ENCODE data around the gene LRRK2. TPM values are rescaled to one million over a fixed set of nuclear protein-coding genes. Genes with fewer than 3 reads are reported as not detected.

The LRRK2 gene
- total and polyA plus RNA-seq, 2 donors from 2014 or later = 8.6 to 110 TPM

GRCh38 chr12:40212566-40212965, 12.2 kb upstream of the LRRK2 start:
- no peak overlapping the region for H3K9ac ChIP-seq (ENCODE audit: low read length in 3 of 3)
- intact Hi-C loops (cut with DNase I) = no loop called here
- H3K4me1 ChIP-seq (ENCODE audit: control insufficient read depth in 2 of 3, insufficient read depth in 2 of 3, low read depth in 1 of 3, low read length in 3 of 3) = peaks cover 0 to 18% (median 0%) of the 10 kb centered on the region in 3 donors
- no peak overlapping the region for H3K4me3 ChIP-seq (ENCODE audit: low read length in 3 of 3)
- DNase-seq (no peak), FAIRE-seq (no peak)
- no peak overlapping the region for H3K27ac ChIP-seq (ENCODE audit: low read depth in 2 of 2, low read length in 2 of 2)
- no peaks in the 10 kb centered on the region for H3K36me3 ChIP-seq (ENCODE audit: control insufficient read depth in 2 of 3, insufficient read depth in 3 of 3, low read length in 3 of 3)
- no peak for TF ChIP-seq CTCF (IDR thresholded peaks at IDR 0.05; ENCODE audit: borderline replicate concordance, extremely low read depth, insufficient read depth)
- H3K9me3 ChIP-seq (ENCODE audit: control insufficient read depth in 2 of 3, insufficient read depth in 1 of 3, low read length in 3 of 3) = no peaks in the 10 kb centered on the region
- no peaks in the 10 kb centered on the region for H3K27me3 ChIP-seq (ENCODE audit: control insufficient read depth, insufficient read depth, low read length)

GRCh38 chr12:40215982-40216381, 8.8 kb upstream of the LRRK2 start:
- Histone ChIP-seq H3K27me3 (ENCODE audit: control insufficient read depth, insufficient read depth, low read length) (no peaks in the 10 kb centered on the region), H3K9ac (ENCODE audit: low read length in 3 of 3) (no peak overlapping the region), H3K27ac (ENCODE audit: low read depth in 2 of 2, low read length in 2 of 2) (no peak overlapping the region), H3K9me3 (ENCODE audit: control insufficient read depth in 2 of 3, insufficient read depth in 1 of 3, low read length in 3 of 3) (no peaks in the 10 kb centered on the region), H3K36me3 (ENCODE audit: control insufficient read depth in 2 of 3, insufficient read depth in 3 of 3, low read length in 3 of 3) (no peaks in the 10 kb centered on the region), H3K4me3 (ENCODE audit: low read length in 3 of 3) (no peak overlapping the region), H3K4me1 (ENCODE audit: control insufficient read depth in 2 of 3, insufficient read depth in 2 of 3, low read depth in 1 of 3, low read length in 3 of 3) (peaks cover 0 to 5% (median 0%) of the 10 kb centered on the region in 3 donors)
- FAIRE-seq = no peak
- DNase-seq = no peak
- TF ChIP-seq CTCF (IDR thresholded peaks at IDR 0.05; ENCODE audit: borderline replicate concordance, extremely low read depth, insufficient read depth) = no peak
- intact Hi-C loops (cut with DNase I) = no loop called here

GRCh38 chr12:40216516-40217288, 8.1 kb upstream of the LRRK2 start:
- H3K4me3 ChIP-seq (ENCODE audit: low read length in 3 of 3) = peak overlapping the region in 1 of 3 donors; percentile 27
- H3K4me1 ChIP-seq (ENCODE audit: control insufficient read depth in 2 of 3, insufficient read depth in 2 of 3, low read depth in 1 of 3, low read length in 3 of 3) = peaks cover 0 to 10% (median 0%) of the 10 kb centered on the region in 3 donors
- H3K9ac ChIP-seq (ENCODE audit: low read length in 3 of 3) = no peak overlapping the region
- no peaks in the 10 kb centered on the region for H3K36me3 ChIP-seq (ENCODE audit: control insufficient read depth in 2 of 3, insufficient read depth in 3 of 3, low read length in 3 of 3)
- peak overlapping the region in 1 of 2 donors; percentile 44 for H3K27ac ChIP-seq (ENCODE audit: low read depth in 2 of 2, low read length in 2 of 2)
- TF ChIP-seq CTCF (IDR thresholded peaks at IDR 0.05; ENCODE audit: borderline replicate concordance, extremely low read depth, insufficient read depth) = no peak
- no peaks in the 10 kb centered on the region for H3K27me3 ChIP-seq (ENCODE audit: control insufficient read depth, insufficient read depth, low read length)
- FAIRE-seq (peak; percentile 77), DNase-seq (peak in 1 of 5 donors; percentile 37)
- intact Hi-C loops (cut with DNase I) = no loop called here
- no peaks in the 10 kb centered on the region for H3K9me3 ChIP-seq (ENCODE audit: control insufficient read depth in 2 of 3, insufficient read depth in 1 of 3, low read length in 3 of 3)
